ENCODE data around the gene ZNF497. TPM values are rescaled to one million over a fixed set of nuclear protein-coding genes. Genes with fewer than 3 reads are reported as not detected.
A peak's percentile ranks its signal among the peaks of the same experiment; 100 is the strongest.

ZNF497 gene
- total and polyA plus RNA-seq, 2 of the 13 experiments (the other 11 are each of a cell fraction or from before 2014, with no cell fraction given), result 1.5 to 1.9 TPM

DNA sequence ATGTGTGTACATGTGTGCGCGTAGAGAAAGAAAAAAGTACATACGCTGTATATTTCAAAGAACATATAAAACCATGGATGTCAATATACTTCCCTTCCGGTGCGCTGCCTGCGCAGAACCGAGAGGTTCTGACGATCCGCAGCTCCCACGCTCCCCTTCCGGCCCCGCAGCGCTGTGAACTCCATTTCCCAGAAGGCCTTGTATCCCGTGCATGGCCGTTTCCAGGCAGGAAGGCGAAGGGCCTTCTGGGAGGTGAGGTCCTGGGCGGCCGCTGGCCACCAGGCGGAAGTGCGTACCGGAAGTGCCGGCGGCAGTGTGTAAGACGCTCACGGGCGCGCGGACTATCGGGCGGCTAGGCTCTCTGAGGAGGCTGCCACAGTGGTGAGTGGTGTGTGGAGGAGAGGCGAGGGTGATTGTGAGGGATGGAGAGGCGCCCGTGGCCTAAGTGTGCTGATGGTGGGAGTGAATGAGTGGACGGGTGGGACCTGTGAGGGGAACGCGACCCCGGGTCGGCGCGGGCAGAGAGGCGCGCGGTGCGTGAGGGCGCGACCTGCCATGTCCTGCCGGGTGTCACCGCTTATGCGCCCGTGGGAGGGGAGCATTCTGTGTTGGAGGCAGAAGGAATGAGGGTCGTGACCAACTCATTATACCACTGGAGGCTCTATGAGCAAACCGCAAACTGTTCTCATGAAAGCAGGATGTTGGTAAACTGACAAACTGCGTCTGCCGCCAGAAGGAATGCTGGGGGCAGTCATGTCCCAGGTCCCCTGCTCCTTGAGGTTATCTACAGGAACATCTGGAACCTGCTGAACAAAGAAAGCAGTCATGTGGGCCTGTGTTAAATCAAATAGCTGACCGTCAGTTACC lies 57.3 kb downstream of the ZNF497 start, which contains the start of gene ERVK3-1 (continued):
- TF ChIP-seq FOXA1 (IDR thresholded peaks at IDR 0.05) (no peak), FOXA1 (CRISPR knock-in tag; IDR thresholded peaks at IDR 0.05) (peak; percentile 23), PAF1 (CRISPR knock-in tag; IDR thresholded peaks at IDR 0.05) (0 out of 2 replicates have a peak, but pooled peaks have one; percentile 63), RBFOX2 (IDR thresholded peaks at IDR 0.05; ENCODE audit: low read depth, low read length) (peak; percentile 89), HCFC1 (IDR thresholded peaks at IDR 0.05; ENCODE audit: low read depth, low read length) (peak; percentile 99), MXI1 (IDR thresholded peaks at IDR 0.05; ENCODE audit: borderline replicate concordance, low read depth, low read length) (peak; percentile 90), ZNF737 (CRISPR knock-in tag; IDR thresholded peaks at IDR 0.05; ENCODE audit: borderline replicate concordance) (peak; percentile 25; the same call in 1 of the 2 replicates), TAF15 (IDR thresholded peaks at IDR 0.05; ENCODE audit: low read depth, low read length, poor library complexity, severe bottlenecking) (peak; percentile 64), EP300 (IDR thresholded peaks at IDR 0.05; ENCODE audit: low read depth in 2 of 2, low read length in 2 of 2) (no peak), EP300 (CRISPR knock-in tag; IDR thresholded peaks at IDR 0.05; ENCODE audit: borderline replicate concordance) (no peak), TEAD3 (CRISPR knock-in tag; optimal IDR thresholded peaks at IDR 0.05; ENCODE audit: borderline replicate concordance) (peak; percentile 77)
- TF ChIP-seq, protein P1, sequence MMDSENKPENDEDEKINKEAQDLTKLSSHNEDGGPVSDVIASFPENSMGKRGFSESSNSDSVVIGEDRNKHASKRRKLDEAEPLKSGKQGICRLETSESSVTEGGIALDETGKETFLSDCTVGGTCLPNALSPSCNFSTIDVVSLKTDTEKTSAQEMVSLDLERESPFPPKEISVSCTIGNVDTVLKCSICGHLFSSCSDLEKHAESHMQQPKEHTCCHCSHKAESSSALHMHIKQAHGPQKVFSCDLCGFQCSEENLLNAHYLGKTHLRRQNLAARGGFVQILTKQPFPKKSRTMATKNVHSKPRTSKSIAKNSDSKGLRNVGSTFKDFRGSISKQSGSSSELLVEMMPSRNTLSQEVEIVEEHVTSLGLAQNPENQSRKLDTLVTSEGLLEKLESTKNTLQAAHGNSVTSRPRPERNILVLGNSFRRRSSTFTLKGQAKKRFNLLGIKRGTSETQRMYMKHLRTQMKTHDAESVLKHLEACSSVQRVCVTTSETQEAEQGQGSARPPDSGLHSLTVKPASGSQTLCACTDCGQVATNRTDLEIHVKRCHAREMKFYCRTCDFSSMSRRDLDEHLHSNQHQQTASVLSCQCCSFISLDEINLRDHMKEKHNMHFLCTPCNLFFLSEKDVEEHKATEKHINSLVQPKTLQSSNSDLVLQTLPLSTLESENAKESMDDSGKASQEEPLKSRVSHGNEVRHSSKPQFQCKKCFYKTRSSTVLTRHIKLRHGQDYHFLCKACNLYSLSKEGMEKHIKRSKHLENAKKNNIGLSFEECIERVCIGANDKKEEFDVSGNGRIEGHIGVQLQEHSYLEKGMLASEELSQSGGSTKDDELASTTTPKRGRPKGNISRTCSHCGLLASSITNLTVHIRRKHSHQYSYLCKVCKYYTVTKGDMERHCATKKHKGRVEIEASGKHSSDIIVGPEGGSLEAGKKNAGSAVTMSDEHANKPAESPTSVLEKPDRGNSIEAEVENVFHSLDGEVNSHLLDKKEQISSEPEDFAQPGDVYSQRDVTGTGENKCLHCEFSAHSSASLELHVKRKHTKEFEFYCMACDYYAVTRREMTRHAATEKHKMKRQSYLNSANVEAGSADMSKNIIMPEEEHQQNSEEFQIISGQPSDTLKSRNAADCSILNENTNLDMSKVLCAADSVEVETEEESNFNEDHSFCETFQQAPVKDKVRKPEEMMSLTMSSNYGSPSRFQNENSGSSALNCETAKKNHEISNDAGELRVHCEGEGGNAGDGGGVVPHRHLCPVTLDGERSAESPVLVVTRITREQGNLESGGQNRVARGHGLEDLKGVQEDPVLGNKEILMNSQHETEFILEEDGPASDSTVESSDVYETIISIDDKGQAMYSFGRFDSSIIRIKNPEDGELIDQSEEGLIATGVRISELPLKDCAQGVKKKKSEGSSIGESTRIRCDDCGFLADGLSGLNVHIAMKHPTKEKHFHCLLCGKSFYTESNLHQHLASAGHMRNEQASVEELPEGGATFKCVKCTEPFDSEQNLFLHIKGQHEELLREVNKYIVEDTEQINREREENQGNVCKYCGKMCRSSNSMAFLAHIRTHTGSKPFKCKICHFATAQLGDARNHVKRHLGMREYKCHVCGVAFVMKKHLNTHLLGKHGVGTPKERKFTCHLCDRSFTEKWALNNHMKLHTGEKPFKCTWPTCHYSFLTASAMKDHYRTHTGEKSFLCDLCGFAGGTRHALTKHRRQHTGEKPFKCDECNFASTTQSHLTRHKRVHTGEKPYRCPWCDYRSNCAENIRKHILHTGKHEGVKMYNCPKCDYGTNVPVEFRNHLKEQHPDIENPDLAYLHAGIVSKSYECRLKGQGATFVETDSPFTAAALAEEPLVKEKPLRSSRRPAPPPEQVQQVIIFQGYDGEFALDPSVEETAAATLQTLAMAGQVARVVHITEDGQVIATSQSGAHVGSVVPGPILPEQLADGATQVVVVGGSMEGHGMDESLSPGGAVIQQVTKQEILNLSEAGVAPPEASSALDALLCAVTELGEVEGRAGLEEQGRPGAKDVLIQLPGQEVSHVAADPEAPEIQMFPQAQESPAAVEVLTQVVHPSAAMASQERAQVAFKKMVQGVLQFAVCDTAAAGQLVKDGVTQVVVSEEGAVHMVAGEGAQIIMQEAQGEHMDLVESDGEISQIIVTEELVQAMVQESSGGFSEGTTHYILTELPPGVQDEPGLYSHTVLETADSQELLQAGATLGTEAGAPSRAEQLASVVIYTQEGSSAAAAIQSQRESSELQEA (CRISPR knock-in tag; IDR thresholded peaks at IDR 0.05; ENCODE audit: not compliant biosample characterization), result peak; percentile 65
- TF ChIP-seq, protein P2, sequence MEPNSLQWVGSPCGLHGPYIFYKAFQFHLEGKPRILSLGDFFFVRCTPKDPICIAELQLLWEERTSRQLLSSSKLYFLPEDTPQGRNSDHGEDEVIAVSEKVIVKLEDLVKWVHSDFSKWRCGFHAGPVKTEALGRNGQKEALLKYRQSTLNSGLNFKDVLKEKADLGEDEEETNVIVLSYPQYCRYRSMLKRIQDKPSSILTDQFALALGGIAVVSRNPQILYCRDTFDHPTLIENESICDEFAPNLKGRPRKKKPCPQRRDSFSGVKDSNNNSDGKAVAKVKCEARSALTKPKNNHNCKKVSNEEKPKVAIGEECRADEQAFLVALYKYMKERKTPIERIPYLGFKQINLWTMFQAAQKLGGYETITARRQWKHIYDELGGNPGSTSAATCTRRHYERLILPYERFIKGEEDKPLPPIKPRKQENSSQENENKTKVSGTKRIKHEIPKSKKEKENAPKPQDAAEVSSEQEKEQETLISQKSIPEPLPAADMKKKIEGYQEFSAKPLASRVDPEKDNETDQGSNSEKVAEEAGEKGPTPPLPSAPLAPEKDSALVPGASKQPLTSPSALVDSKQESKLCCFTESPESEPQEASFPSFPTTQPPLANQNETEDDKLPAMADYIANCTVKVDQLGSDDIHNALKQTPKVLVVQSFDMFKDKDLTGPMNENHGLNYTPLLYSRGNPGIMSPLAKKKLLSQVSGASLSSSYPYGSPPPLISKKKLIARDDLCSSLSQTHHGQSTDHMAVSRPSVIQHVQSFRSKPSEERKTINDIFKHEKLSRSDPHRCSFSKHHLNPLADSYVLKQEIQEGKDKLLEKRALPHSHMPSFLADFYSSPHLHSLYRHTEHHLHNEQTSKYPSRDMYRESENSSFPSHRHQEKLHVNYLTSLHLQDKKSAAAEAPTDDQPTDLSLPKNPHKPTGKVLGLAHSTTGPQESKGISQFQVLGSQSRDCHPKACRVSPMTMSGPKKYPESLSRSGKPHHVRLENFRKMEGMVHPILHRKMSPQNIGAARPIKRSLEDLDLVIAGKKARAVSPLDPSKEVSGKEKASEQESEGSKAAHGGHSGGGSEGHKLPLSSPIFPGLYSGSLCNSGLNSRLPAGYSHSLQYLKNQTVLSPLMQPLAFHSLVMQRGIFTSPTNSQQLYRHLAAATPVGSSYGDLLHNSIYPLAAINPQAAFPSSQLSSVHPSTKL (CRISPR knock-in tag; IDR thresholded peaks at IDR 0.05), result peak; percentile 55
- TF ChIP-seq, protein P3, sequence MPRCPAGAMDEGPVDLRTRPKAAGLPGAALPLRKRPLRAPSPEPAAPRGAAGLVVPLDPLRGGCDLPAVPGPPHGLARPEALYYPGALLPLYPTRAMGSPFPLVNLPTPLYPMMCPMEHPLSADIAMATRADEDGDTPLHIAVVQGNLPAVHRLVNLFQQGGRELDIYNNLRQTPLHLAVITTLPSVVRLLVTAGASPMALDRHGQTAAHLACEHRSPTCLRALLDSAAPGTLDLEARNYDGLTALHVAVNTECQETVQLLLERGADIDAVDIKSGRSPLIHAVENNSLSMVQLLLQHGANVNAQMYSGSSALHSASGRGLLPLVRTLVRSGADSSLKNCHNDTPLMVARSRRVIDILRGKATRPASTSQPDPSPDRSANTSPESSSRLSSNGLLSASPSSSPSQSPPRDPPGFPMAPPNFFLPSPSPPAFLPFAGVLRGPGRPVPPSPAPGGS (CRISPR knock-in tag; IDR thresholded peaks at IDR 0.05), result peak; percentile 64; the same call in 1 of the 2 replicates
